Measurements from ENCODE around the gene AUTS2.

- TF ChIP-seq CTCF (IDR thresholded peaks at IDR 0.05; ENCODE audit: insufficient read depth, low read length, poor library complexity, severe bottlenecking) (no peak), EZH2phosphoT487 (conservative IDR thresholded peaks at IDR 0.05; ENCODE audit: low read length) (no peak)
Observed at GRCh38 chr7:70711452-70711851, 1113.2 kb downstream of the AUTS2 start.

All from SU-DHL-6 (cell line).